Caki2 (cell line): Measurements from ENCODE around the gene ARIH2. TPM values are rescaled to one million over a fixed set of nuclear protein-coding genes. Genes with fewer than 3 reads are reported as not detected.

ENCODE experiments used
- DNase-seq: peaks from one replicate; pipeline ENCODE4 v3.0.0-alpha.2; 2015; ENCODE audit warnings: low read depth
- in situ Hi-C: cut with HindIII; loops from 2 replicates; pipeline ENCODE4 v1.10.0; 2016; ENCODE audit warnings: low sequenced_read_pairs, low pct_unique_long_range_greater_than_20kb, mixed read lengths
- total RNA-seq: library from RNA; depleted of rRNA; stranded (reverse); fragments of >200 nt; shearing (Covaris generic); gene quantifications from 2 replicates; pipeline ENCODE4 v1.2.3, GENCODE V29; 2014; ENCODE audit warnings: low replicate concordance

The ARIH2 gene
- total RNA-seq, 1 experiment from 2014 or later = 83.3 TPM

GRCh38 chr3:48960841-48961413 is 42.3 kb downstream of the ARIH2 start:
- in situ Hi-C loops = no loop called here
- DNase-seq = no peak

GRCh38 chr3:48962340-48962739 is 43.7 kb downstream of the ARIH2 start:
- in situ Hi-C loops = no loop called here
- DNase-seq = no peak

- in situ Hi-C loops = no loop called here
- DNase-seq = no peak
Measured at GRCh38 chr3:48962939-48963338, 44.3 kb downstream of the ARIH2 start.

GRCh38 chr3:48963591-48963990 is 44.9 kb downstream of the ARIH2 start:
- in situ Hi-C loops = no loop called here

GRCh38 chr3:48966367-48966766 is 47.7 kb downstream of the ARIH2 start:
- no peak for DNase-seq
- in situ Hi-C loops = no loop called here

More at GRCh38 chr3:48963591-48963990, 44.9 kb downstream of the ARIH2 start:
- DNase-seq = no peak

GRCh38 chr3:48966876-48967361 is 48.3 kb downstream of the ARIH2 start:
- in situ Hi-C loops = no loop called here
- DNase-seq = no peak

- in situ Hi-C loops = no loop called here
- no peak for DNase-seq
Measured at GRCh38 chr3:48970586-48970985, 51.9 kb downstream of the ARIH2 start.

GRCh38 chr3:48974076-48974864 is 55.6 kb downstream of the ARIH2 start:
- no peak for DNase-seq
- in situ Hi-C loops = no loop called here

GRCh38 chr3:48979451-48979850 is 60.8 kb downstream of the ARIH2 start:
- DNase-seq = no peak
- in situ Hi-C loops = no loop called here

- in situ Hi-C loops = no loop called here
- DNase-seq = no peak
Measured at GRCh38 chr3:48980295-48980694, 61.7 kb downstream of the ARIH2 start.

GRCh38 chr3:48982016-48982415 is 63.4 kb downstream of the ARIH2 start:
- in situ Hi-C loops = no loop called here
- no peak for DNase-seq

- in situ Hi-C loops = no loop called here
Measured at GRCh38 chr3:48982686-48983085, 64.0 kb downstream of the ARIH2 start.

GRCh38 chr3:48983096-48983495 is 64.5 kb downstream of the ARIH2 start:
- in situ Hi-C loops = no loop called here
- DNase-seq = no peak

More at GRCh38 chr3:48982686-48983085, 64.0 kb downstream of the ARIH2 start:
- DNase-seq = no peak

GRCh38 chr3:48984663-48985062 is 66.0 kb downstream of the ARIH2 start:
- in situ Hi-C loops = no loop called here
- DNase-seq = no peak

GRCh38 chr3:48985831-48986376 is 67.3 kb downstream of the ARIH2 start:
- DNase-seq = no peak
- in situ Hi-C loops = no loop called here

- in situ Hi-C loops = no loop called here
- DNase-seq = no peak
Measured at GRCh38 chr3:48989126-48989795, 70.6 kb downstream of the ARIH2 start.

- DNase-seq = peak; percentile 86
- in situ Hi-C loops = no loop called here
Measured at GRCh38 chr3:48989796-48990635, 71.4 kb downstream of the ARIH2 start, which contains the start of gene P4HTM. P4HTM (plus strand) TSS chr3:48990241; CDS start chr3:48990257, 16 bp downstream.
